Stomach (tissue), 4 donors: ENCODE measurements around the gene MCAT.

ENCODE experiments used
- EP300 ChIP-seq: sonication (generic); formaldehyde crosslinking; IDR thresholded peaks from one replicate; pipeline ENCODE4 v1.6.1; 2017; ENCODE audit warnings: antibody characterized with exemption
- POLR2A ChIP-seq, 4 donors: fragments of 450-650 bp; IDR thresholded peaks; one replicate each; pipeline ENCODE4 v1.6.1; 2016; ENCODE audit warnings: antibody characterized with exemption in 4 of 4, control low read depth in 2 of 4, mild to moderate bottlenecking in 1 of 4, moderate library complexity in 1 of 4

DNA sequence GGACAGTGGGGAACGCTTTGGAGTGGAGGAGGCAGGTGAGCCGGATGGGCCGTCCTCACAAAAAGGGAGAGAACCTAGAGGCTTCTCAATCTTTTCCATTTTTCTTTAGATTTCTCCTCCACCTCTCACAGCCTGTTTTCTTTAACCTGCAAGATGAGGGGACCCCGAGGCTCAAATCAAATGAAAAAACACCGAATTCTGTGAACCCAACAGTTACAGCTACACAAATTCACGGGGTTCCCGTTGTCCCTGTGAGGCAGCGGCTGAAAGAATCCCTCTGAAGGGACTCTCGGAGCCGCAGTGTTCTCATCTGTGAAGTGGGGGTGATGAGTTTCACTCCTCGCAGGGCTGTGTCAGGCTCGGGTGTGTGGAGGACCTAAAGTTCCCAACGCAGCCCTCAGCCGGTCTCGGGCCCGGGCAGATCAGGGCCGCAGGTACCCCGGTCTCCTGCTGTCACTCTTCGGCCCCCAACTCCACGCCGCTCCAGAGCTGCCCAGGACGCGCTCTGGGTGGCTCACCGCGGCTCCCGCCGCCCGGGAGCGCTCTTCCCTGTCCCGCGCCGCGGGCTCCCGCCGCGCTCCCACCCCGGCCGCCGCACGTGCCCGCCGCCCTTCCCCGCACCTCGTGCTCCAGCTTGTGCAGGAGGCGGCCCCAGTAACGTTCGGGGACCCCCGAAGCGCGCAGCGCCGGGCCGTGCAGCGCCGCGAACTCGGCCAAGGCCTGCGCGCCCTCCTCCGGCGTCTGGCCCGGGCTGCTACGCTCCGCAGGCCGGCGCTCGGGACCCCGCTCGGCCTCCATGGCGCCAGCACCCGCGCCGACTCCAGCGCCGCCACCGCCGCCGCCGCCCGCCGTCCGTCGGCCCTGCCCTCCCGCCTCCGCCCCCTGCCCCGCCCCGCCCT lies 43.3 kb upstream of the MCAT start, which contains the start of gene TTLL12:
- TF ChIP-seq EP300 (no peak), POLR2A (IDR thresholded peaks at IDR 0.05) (no peak)
